Measurements from ENCODE around the gene OR9Q1. TPM values are rescaled to one million over a fixed set of nuclear protein-coding genes. Genes with fewer than 3 reads are reported as not detected.
A peak's percentile ranks its signal among the peaks of the same experiment; 100 is the strongest.

The OR9Q1 gene
- polyA plus RNA-seq, 1 donor (not counting 4 experiments of a cell fraction or from before 2014, with no cell fraction given) = not detected

DNA sequence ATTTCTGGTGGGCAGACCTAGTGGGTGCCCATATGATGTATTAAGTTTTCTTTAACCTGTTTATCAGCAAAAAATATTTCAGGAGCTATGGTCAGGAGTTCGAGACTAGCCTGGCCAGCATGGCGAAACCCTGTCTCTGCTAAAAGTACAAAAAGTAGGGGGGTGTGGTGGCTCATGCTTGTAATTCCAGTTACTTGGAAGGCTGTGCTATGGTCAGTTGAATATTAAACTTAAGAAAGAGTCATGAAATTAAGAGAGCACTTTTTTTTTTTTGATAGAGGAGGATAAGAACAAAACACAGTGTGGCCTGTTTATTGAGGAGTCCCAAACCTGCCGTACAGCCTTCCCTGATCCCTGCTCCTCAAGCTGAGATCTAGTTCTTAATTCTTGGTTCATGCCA lies 36.9 kb downstream of the OR9Q1 start:
- Histone ChIP-seq H3K27ac (ENCODE audit: control insufficient read depth, insufficient read depth, low read length) (peak overlapping the region; percentile 75), H3K9ac (ENCODE audit: control insufficient read depth, extremely low read depth, insufficient read depth, low read length) (no peak overlapping the region), H2AFZ (ENCODE audit: control insufficient read depth, low read length) (no peak overlapping the region), H3K4me3 (ENCODE audit: control insufficient read depth in 2 of 3, extremely low read depth in 1 of 3, insufficient read depth in 2 of 3, low read depth in 1 of 3, low read length in 3 of 3) (no peak overlapping the region), H4K20me1 (ENCODE audit: control insufficient read depth, extremely low read depth, insufficient read depth, low read length) (no peaks in the 10 kb centered on the region), H3K27me3 (ENCODE audit: control insufficient read depth, extremely low read depth, insufficient read depth, low read length) (no peaks in the 10 kb centered on the region), H3K4me2 (ENCODE audit: control insufficient read depth, extremely low read depth, insufficient read depth, low read depth, low read length) (no peak overlapping the region), H3K9me3 (ENCODE audit: control insufficient read depth, low read depth, low read length) (no peaks in the 10 kb centered on the region), H3K79me2 (ENCODE audit: control insufficient read depth, insufficient read depth, low read length) (no peaks in the 10 kb centered on the region), H3K36me3 (ENCODE audit: control insufficient read depth in 2 of 2, extremely low read depth in 1 of 2, insufficient read depth in 2 of 2, low read length in 2 of 2) (no peaks in the 10 kb centered on the region), H3K4me1 (ENCODE audit: control insufficient read depth, extremely low read depth, insufficient read depth, low read length) (peaks cover 42% of the 10 kb centered on the region), H3K9me1 (ENCODE audit: control insufficient read depth, extremely low read depth, insufficient read depth, low read length) (no peaks in the 10 kb centered on the region)
- no peak for FAIRE-seq
- DNase-seq (ENCODE audit: low read depth, low spot score) = no peak
- dilution Hi-C loops (cut with MboI; ENCODE audit: extremely low pct_ligation_motif_present, low sequenced_read_pairs) = no loop called here
- TF ChIP-seq EZH2 (IDR thresholded peaks at IDR 0.05; ENCODE audit: low read length) = no peak
- TF ChIP-seq, protein P1, sequence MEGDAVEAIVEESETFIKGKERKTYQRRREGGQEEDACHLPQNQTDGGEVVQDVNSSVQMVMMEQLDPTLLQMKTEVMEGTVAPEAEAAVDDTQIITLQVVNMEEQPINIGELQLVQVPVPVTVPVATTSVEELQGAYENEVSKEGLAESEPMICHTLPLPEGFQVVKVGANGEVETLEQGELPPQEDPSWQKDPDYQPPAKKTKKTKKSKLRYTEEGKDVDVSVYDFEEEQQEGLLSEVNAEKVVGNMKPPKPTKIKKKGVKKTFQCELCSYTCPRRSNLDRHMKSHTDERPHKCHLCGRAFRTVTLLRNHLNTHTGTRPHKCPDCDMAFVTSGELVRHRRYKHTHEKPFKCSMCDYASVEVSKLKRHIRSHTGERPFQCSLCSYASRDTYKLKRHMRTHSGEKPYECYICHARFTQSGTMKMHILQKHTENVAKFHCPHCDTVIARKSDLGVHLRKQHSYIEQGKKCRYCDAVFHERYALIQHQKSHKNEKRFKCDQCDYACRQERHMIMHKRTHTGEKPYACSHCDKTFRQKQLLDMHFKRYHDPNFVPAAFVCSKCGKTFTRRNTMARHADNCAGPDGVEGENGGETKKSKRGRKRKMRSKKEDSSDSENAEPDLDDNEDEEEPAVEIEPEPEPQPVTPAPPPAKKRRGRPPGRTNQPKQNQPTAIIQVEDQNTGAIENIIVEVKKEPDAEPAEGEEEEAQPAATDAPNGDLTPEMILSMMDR (optimal IDR thresholded peaks at IDR 0.05 in 1 of 3, IDR thresholded peaks at IDR 0.05 in 1 of 3, conservative IDR thresholded peaks at IDR 0.05 in 1 of 3; ENCODE audit: extremely low read depth in 1 of 3, insufficient read depth in 2 of 3, low read length in 3 of 3) = no peak

DNA sequence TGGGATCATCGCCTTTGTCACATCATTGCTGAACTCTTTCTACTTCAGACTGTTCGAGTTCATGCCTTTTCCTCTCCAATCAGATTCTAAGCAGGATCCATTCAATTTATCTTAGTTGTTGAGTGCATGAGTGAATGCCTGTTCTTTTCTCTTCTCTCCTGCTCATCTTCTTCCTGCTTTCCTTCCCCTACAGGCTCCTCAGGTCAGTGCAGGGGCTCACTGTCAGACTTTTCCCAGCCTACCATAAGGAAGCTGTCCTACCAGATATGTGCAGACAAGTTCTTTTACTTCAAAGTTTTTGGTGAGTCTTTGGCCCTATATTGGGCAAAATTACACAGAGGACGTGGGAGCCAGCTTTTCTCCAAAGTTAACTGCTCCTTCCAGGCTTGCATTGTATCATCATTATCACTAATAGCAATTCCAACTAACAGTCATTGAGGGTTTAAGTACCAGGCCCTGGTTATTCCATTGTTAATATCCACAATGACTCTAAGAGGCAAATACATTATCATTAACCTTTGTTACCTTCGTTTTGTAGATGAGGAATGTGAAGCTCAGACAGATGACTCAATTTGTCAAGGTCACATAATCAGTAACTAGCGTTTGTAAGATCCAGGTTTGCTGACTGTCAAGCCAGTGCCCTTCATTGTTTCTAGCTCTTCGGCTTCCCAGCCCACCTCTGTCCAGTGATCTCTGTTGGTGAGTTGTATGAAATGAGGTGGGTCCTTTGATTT lies 37.4 kb downstream of the OR9Q1 start:
- Histone ChIP-seq H4K20me1 (ENCODE audit: control insufficient read depth, extremely low read depth, insufficient read depth, low read length) (no peaks in the 10 kb centered on the region), H3K4me1 (ENCODE audit: control insufficient read depth, extremely low read depth, insufficient read depth, low read length) (peaks cover 42% of the 10 kb centered on the region), H3K9me3 (ENCODE audit: control insufficient read depth, low read depth, low read length) (no peaks in the 10 kb centered on the region), H3K9ac (ENCODE audit: control insufficient read depth, extremely low read depth, insufficient read depth, low read length) (peak overlapping the region; percentile 11), H3K27me3 (ENCODE audit: control insufficient read depth, extremely low read depth, insufficient read depth, low read length) (no peaks in the 10 kb centered on the region), H3K9me1 (ENCODE audit: control insufficient read depth, extremely low read depth, insufficient read depth, low read length) (no peaks in the 10 kb centered on the region), H2AFZ (ENCODE audit: control insufficient read depth, low read length) (no peak overlapping the region), H3K4me3 (ENCODE audit: control insufficient read depth in 2 of 3, extremely low read depth in 1 of 3, insufficient read depth in 2 of 3, low read depth in 1 of 3, low read length in 3 of 3) (no peak overlapping the region), H3K79me2 (ENCODE audit: control insufficient read depth, insufficient read depth, low read length) (no peaks in the 10 kb centered on the region), H3K27ac (ENCODE audit: control insufficient read depth, insufficient read depth, low read length) (peak overlapping the region; percentile 86), H3K36me3 (ENCODE audit: control insufficient read depth in 2 of 2, extremely low read depth in 1 of 2, insufficient read depth in 2 of 2, low read length in 2 of 2) (no peaks in the 10 kb centered on the region), H3K4me2 (ENCODE audit: control insufficient read depth, extremely low read depth, insufficient read depth, low read depth, low read length) (peak overlapping the region; percentile 49)
- dilution Hi-C loops (cut with MboI; ENCODE audit: extremely low pct_ligation_motif_present, low sequenced_read_pairs) = no loop called here
- TF ChIP-seq, protein P1 (optimal IDR thresholded peaks at IDR 0.05 in 1 of 3, IDR thresholded peaks at IDR 0.05 in 1 of 3, conservative IDR thresholded peaks at IDR 0.05 in 1 of 3; ENCODE audit: extremely low read depth in 1 of 3, insufficient read depth in 2 of 3, low read length in 3 of 3) = peak in 2 of 3 experiments; percentile 36 to 52
- TF ChIP-seq EZH2 (IDR thresholded peaks at IDR 0.05; ENCODE audit: low read length) = no peak
- DNase-seq (ENCODE audit: low read depth, low spot score) (no peak), FAIRE-seq (peak; percentile 84)

Data from keratinocyte (primary cell).